HEK293 (cell line): ENCODE measurements around the gene PSORS1C1.

ENCODE experiments used
- TRIM28 ChIP-seq: IDR thresholded peaks from 2 replicates; pipeline ENCODE4 v1.6.1; 2011; ENCODE audit warnings: low read length, control low read depth, borderline replicate concordance
- ZFP37 ChIP-seq: fragments of 450-650 bp; formaldehyde crosslinking; IDR thresholded peaks from 2 replicates; pipeline ENCODE4 v1.5.1; 2016; ENCODE audit warnings: missing biosample characterization, missing genetic modification characterization
- ZNF184 ChIP-seq: fragments of 450-650 bp; IDR thresholded peaks from 2 replicates; pipeline ENCODE4 v1.5.1; 2018; ENCODE audit warnings: missing biosample characterization, mild to moderate bottlenecking, missing genetic modification characterization
- ZNF19 ChIP-seq: fragments of 450-650 bp; formaldehyde crosslinking; IDR thresholded peaks from 2 replicates; pipeline ENCODE4; 2016; ENCODE audit warnings: missing biosample characterization, missing genetic modification characterization, low read depth
- ZNF629 ChIP-seq: fragments of 450-650 bp; formaldehyde crosslinking; IDR thresholded peaks from 2 replicates; pipeline ENCODE4 v1.5.1; 2017; ENCODE audit warnings: missing biosample characterization, missing genetic modification characterization
- ZNF747 ChIP-seq: fragments of 450-650 bp; formaldehyde crosslinking; IDR thresholded peaks from 2 replicates; pipeline ENCODE4 v1.5.1; 2016; ENCODE audit warnings: missing biosample characterization, missing genetic modification characterization
- TF ChIP-seq, protein P1 (sequence below): fragments of 450-650 bp; formaldehyde crosslinking; IDR thresholded peaks from 2 replicates; pipeline ENCODE4 v1.5.1; 2016; ENCODE audit warnings: missing biosample characterization, missing genetic modification characterization
- TF ChIP-seq, protein P2 (sequence below): fragments of 450-650 bp; formaldehyde crosslinking; IDR thresholded peaks from 2 replicates; pipeline ENCODE4 v1.5.1; 2016; ENCODE audit warnings: missing biosample characterization, missing genetic modification characterization
- TF ChIP-seq, protein P3 (sequence below): fragments of 450-650 bp; formaldehyde crosslinking; IDR thresholded peaks from 2 replicates; pipeline ENCODE4 v1.5.1; 2016; ENCODE audit warnings: missing biosample characterization, missing genetic modification characterization

DNA sequence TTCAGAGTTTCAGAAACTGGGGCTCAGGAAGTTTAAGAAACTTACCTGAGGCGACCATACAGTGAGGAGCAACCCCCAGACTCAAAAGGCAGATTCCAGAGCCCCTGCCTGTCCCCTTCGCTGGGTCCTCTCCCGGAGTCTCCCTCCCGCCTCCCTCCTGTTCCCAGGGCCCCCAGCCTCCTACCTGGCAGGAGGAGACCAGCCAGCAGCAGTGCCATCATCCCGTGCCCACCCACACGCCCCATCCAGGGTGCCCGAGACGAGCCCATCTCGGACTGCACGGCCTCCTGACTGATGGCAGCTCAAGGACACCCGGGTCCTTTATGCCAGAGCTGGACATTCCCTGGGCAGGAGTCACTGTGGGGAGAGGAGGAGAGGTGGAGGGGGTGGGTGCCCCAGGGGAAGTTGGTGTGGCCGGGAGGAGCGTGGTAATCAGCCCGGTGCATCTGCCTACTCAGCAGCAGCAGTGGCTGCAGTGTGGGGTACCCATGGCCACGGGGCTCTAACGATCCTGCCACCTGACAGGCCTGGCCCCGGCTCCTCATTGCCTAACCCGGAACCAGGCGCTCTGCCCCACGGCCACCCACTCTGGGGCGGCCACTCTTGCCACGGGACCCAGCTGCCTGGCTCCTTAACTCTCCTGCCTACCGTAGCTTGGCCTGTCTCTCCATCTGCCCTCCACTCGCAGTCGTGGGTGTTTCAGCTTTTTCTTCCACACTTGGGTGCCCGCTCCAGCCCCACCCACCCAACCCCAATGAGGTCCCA lies 5.7 kb downstream of the PSORS1C1 start, which contains the start of gene CDSN:
- TF ChIP-seq TRIM28 (no peak), ZNF629 (tag by site-specific recombination) (no peak), ZFP37 (no peak), ZNF184 (tag by site-specific recombination) (no peak), ZNF747 (no peak), ZNF19 (tag by site-specific recombination) (no peak)
- TF ChIP-seq, protein P1, sequence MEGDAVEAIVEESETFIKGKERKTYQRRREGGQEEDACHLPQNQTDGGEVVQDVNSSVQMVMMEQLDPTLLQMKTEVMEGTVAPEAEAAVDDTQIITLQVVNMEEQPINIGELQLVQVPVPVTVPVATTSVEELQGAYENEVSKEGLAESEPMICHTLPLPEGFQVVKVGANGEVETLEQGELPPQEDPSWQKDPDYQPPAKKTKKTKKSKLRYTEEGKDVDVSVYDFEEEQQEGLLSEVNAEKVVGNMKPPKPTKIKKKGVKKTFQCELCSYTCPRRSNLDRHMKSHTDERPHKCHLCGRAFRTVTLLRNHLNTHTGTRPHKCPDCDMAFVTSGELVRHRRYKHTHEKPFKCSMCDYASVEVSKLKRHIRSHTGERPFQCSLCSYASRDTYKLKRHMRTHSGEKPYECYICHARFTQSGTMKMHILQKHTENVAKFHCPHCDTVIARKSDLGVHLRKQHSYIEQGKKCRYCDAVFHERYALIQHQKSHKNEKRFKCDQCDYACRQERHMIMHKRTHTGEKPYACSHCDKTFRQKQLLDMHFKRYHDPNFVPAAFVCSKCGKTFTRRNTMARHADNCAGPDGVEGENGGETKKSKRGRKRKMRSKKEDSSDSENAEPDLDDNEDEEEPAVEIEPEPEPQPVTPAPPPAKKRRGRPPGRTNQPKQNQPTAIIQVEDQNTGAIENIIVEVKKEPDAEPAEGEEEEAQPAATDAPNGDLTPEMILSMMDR (tag by site-specific recombination), result no peak
- TF ChIP-seq, protein P2, sequence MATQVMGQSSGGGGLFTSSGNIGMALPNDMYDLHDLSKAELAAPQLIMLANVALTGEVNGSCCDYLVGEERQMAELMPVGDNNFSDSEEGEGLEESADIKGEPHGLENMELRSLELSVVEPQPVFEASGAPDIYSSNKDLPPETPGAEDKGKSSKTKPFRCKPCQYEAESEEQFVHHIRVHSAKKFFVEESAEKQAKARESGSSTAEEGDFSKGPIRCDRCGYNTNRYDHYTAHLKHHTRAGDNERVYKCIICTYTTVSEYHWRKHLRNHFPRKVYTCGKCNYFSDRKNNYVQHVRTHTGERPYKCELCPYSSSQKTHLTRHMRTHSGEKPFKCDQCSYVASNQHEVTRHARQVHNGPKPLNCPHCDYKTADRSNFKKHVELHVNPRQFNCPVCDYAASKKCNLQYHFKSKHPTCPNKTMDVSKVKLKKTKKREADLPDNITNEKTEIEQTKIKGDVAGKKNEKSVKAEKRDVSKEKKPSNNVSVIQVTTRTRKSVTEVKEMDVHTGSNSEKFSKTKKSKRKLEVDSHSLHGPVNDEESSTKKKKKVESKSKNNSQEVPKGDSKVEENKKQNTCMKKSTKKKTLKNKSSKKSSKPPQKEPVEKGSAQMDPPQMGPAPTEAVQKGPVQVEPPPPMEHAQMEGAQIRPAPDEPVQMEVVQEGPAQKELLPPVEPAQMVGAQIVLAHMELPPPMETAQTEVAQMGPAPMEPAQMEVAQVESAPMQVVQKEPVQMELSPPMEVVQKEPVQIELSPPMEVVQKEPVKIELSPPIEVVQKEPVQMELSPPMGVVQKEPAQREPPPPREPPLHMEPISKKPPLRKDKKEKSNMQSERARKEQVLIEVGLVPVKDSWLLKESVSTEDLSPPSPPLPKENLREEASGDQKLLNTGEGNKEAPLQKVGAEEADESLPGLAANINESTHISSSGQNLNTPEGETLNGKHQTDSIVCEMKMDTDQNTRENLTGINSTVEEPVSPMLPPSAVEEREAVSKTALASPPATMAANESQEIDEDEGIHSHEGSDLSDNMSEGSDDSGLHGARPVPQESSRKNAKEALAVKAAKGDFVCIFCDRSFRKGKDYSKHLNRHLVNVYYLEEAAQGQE (tag by site-specific recombination), result no peak
- TF ChIP-seq, protein P3, sequence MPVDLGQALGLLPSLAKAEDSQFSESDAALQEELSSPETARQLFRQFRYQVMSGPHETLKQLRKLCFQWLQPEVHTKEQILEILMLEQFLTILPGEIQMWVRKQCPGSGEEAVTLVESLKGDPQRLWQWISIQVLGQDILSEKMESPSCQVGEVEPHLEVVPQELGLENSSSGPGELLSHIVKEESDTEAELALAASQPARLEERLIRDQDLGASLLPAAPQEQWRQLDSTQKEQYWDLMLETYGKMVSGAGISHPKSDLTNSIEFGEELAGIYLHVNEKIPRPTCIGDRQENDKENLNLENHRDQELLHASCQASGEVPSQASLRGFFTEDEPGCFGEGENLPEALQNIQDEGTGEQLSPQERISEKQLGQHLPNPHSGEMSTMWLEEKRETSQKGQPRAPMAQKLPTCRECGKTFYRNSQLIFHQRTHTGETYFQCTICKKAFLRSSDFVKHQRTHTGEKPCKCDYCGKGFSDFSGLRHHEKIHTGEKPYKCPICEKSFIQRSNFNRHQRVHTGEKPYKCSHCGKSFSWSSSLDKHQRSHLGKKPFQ (tag by site-specific recombination), result no peak
